IMR-90 (cell line): ENCODE data around the gene FSIP1. TPM values are rescaled to one million over a fixed set of nuclear protein-coding genes. Genes with fewer than 3 reads are reported as not detected.

Experiments
- ATAC-seq: fragments of 200-7000 bp; cut with Tn5 transposase; 2 replicates; pipeline ENCODE4 v1.9.1; 2020; ENCODE audit warnings: low read depth, mild to moderate bottlenecking, moderate library complexity
- BruUV-seq: library from RNA; stranded (reverse); fragments of 400-500 nt; replicated peaks from 2 replicates; lab custom pipeline; 2021; lab: Mats Ljungman, UMichigan
- CTCF ChIA-PET: fragments of 300-600 bp; formaldehyde crosslinking; extraction: SDS; loops from one replicate; lab custom pipeline; 2021; ENCODE audit warnings: antibody characterized with exemption; lab: Yijun Ruan, JAX
- POLR2A ChIA-PET: fragments of 300-600 bp; sonication (Branson Sonifier 250); formaldehyde crosslinking; loops from one replicate; lab custom pipeline; 2022; ENCODE audit warnings: antibody characterized with exemption; ENCODE audit not compliant: unreplicated experiment; lab: Charles Lee
- DNase-seq: peaks from one replicate; pipeline ENCODE4 v3.0.0; 2013
- H2AFZ ChIP-seq: replicated peaks from 2 replicates; pipeline ENCODE3; 2013; ENCODE audit warnings: low read length, mild to moderate bottlenecking; ENCODE audit not compliant: poor library complexity
- H2AK5ac ChIP-seq: 2 replicates; pipeline ENCODE4 v1.6.1; 2013; ENCODE audit warnings: low read depth, low read length, inconsistent platforms
- H2AK9ac ChIP-seq: replicated peaks from 2 replicates; pipeline ENCODE3; 2013; ENCODE audit warnings: mild to moderate bottlenecking, low read depth, low read length, moderate library complexity; ENCODE audit not compliant: poor library complexity
- H2BK120ac ChIP-seq: 2 replicates; pipeline ENCODE4 v1.6.1; 2013; ENCODE audit warnings: low read depth, low read length, inconsistent platforms
- H2BK15ac ChIP-seq: 3 replicates; pipeline ENCODE4 v1.6.1; 2013; ENCODE audit warnings: low read depth, low read length, inconsistent platforms
- H2BK20ac ChIP-seq: 2 replicates; pipeline ENCODE4 v1.6.1; 2013; ENCODE audit warnings: low read depth, mild to moderate bottlenecking, inconsistent platforms, low read length, moderate library complexity
- H2BK5ac ChIP-seq: 2 replicates; pipeline ENCODE4 v1.6.1; 2013; ENCODE audit warnings: mild to moderate bottlenecking, low read depth, low read length, inconsistent platforms; ENCODE audit not compliant: poor library complexity, severe bottlenecking
- H3K14ac ChIP-seq: replicated peaks from 2 replicates; pipeline ENCODE4 v1.6.1; 2013; ENCODE audit warnings: low read depth, low read length, inconsistent platforms
- H3K18ac ChIP-seq: 2 replicates; pipeline ENCODE4 v1.6.1; 2013; ENCODE audit warnings: low read depth, low read length, control low read depth
- H3K23ac ChIP-seq: 2 replicates; pipeline ENCODE4 v1.6.1; 2013; ENCODE audit warnings: low read depth, low read length, inconsistent platforms
- H3K27ac ChIP-seq: 2 replicates; pipeline ENCODE4 v1.5.1; 2013; ENCODE audit warnings: mild to moderate bottlenecking, control low read depth, low read length; ENCODE audit not compliant: insufficient read depth
- H3K27me3 ChIP-seq: 2 replicates; pipeline ENCODE4 v1.6.1; 2013; ENCODE audit warnings: low read length; ENCODE audit not compliant: control insufficient read depth, insufficient read depth
- H3K36me3 ChIP-seq: 2 replicates; pipeline ENCODE4 v1.6.1; 2013; ENCODE audit warnings: low read length, mixed read lengths; ENCODE audit not compliant: control insufficient read depth, insufficient read depth
- H3K4ac ChIP-seq: 2 replicates; pipeline ENCODE4 v1.6.1; 2013; ENCODE audit warnings: low read depth, low read length, inconsistent platforms
- H3K4me1 ChIP-seq: 2 replicates; pipeline ENCODE4 v1.6.1; 2013; ENCODE audit warnings: low read length, mixed read lengths; ENCODE audit not compliant: control insufficient read depth, insufficient read depth
- H3K4me2 ChIP-seq: 2 replicates; pipeline ENCODE4 v1.6.1; 2013; ENCODE audit warnings: low read depth, mild to moderate bottlenecking, control low read depth, low read length, moderate library complexity
- H3K4me3 ChIP-seq: 2 replicates; pipeline ENCODE4 v1.5.1; 2013; ENCODE audit warnings: low read depth, mild to moderate bottlenecking, control low read depth, low read length, moderate library complexity; ENCODE audit not compliant: insufficient read depth
- H3K56ac ChIP-seq: 2 replicates; pipeline ENCODE4 v1.6.1; 2013; ENCODE audit warnings: low read length, inconsistent platforms; ENCODE audit not compliant: insufficient read depth; ENCODE audit errors: extremely low read depth
- H3K79me1 ChIP-seq, 2 experiments: 2 replicates each; pipeline ENCODE4 v1.6.1; 2013; ENCODE audit warnings: low read length in 2 of 2, inconsistent platforms in 1 of 2, low read depth in 1 of 2
- H3K9ac ChIP-seq: 2 replicates; pipeline ENCODE4 v1.6.1; 2013; ENCODE audit warnings: low read depth, low read length, control low read depth
- H3K9me1 ChIP-seq: 2 replicates; pipeline ENCODE4 v1.6.1; 2013; ENCODE audit warnings: low read length, inconsistent platforms; ENCODE audit not compliant: insufficient read depth
- H3K9me3 ChIP-seq: 2 replicates; pipeline ENCODE4 v1.6.1; 2013; ENCODE audit warnings: low read length; ENCODE audit not compliant: control insufficient read depth, insufficient read depth
- H4K20me1 ChIP-seq: 2 replicates; pipeline ENCODE4 v1.6.1; 2013; ENCODE audit warnings: low read length, inconsistent platforms; ENCODE audit not compliant: insufficient read depth
- H4K5ac ChIP-seq: 2 replicates; pipeline ENCODE4 v1.6.1; 2013; ENCODE audit warnings: mild to moderate bottlenecking, low read depth, low read length, control low read depth
- H4K8ac ChIP-seq, 2 experiments: 2 replicates each; pipeline ENCODE4 v1.6.1; 2013; ENCODE audit warnings: low read depth in 2 of 2, low read length in 2 of 2, control low read depth in 1 of 2, inconsistent platforms in 1 of 2
- H4K91ac ChIP-seq: 2 replicates; pipeline ENCODE4 v1.6.1; 2013; ENCODE audit warnings: low read depth, low read length, inconsistent platforms; ENCODE audit not compliant: insufficient read depth
- BHLHE40 ChIP-seq: fragments of 150-350 bp; IDR thresholded peaks from 2 replicates; pipeline ENCODE4 v1.6.1; 2016; ENCODE audit warnings: mild to moderate bottlenecking, low read depth, low read length
- CEBPB ChIP-seq: IDR thresholded peaks from 2 replicates; pipeline ENCODE4 v1.6.1; 2012; ENCODE audit warnings: low read depth, low read length, improper control_type of control experiment
- CHD1 ChIP-seq: IDR thresholded peaks from 2 replicates; pipeline ENCODE4 v1.6.1; 2012; ENCODE audit warnings: low read depth, low read length, improper control_type of control experiment
- FOS ChIP-seq: fragments of 150-350 bp; IDR thresholded peaks from 2 replicates; pipeline ENCODE4 v1.6.1; 2016; ENCODE audit warnings: low read depth, low read length
- MAFK ChIP-seq: IDR thresholded peaks from 2 replicates; pipeline ENCODE4 v1.6.1; 2012; ENCODE audit warnings: low read depth, low read length, improper control_type of control experiment
- MAZ ChIP-seq: IDR thresholded peaks from 2 replicates; pipeline ENCODE4 v1.6.1; 2012; ENCODE audit warnings: low read depth, mild to moderate bottlenecking, low read length, improper control_type of control experiment, moderate library complexity, borderline replicate concordance
- MXI1 ChIP-seq: IDR thresholded peaks from 2 replicates; pipeline ENCODE4 v1.6.1; 2012; ENCODE audit warnings: low read depth, mild to moderate bottlenecking, low read length, moderate library complexity, borderline replicate concordance
- NFE2L2 ChIP-seq: fragments of 150-350 bp; IDR thresholded peaks from 2 replicates; pipeline ENCODE4 v1.6.1; 2016; ENCODE audit warnings: low read depth, mild to moderate bottlenecking, low read length
- POLR2A ChIP-seq: IDR thresholded peaks from 2 replicates; pipeline ENCODE4 v1.6.1; 2012; ENCODE audit warnings: mild to moderate bottlenecking, low read depth, low read length
- RAD21 ChIP-seq: IDR thresholded peaks from 2 replicates; pipeline ENCODE4 v1.6.1; 2012; ENCODE audit warnings: low read length, improper control_type of control experiment
- RCOR1 ChIP-seq: IDR thresholded peaks from 2 replicates; pipeline ENCODE4 v1.6.1; 2012; ENCODE audit warnings: mild to moderate bottlenecking, low read length, improper control_type of control experiment; ENCODE audit not compliant: insufficient replicate concordance
- RFX5 ChIP-seq: IDR thresholded peaks from 2 replicates; pipeline ENCODE4 v1.8.0; 2012; ENCODE audit warnings: low read depth, mild to moderate bottlenecking, low read length, moderate library complexity
- SMC3 ChIP-seq: fragments of 150-350 bp; IDR thresholded peaks from 2 replicates; pipeline ENCODE4 v1.6.1; 2016; ENCODE audit warnings: low read depth, mild to moderate bottlenecking, antibody characterized with exemption, low read length, moderate library complexity
- WGBS, 2 experiments: methylation state at CpG; one replicate each; pipeline versions ENCODE4 v1.1.5 to v1.1.7; 2013; ENCODE audit warnings: missing lambda C conversion rate in 2 of 2; ENCODE audit not compliant: insufficient read length in 1 of 2; ENCODE audit errors: extremely low coverage in 2 of 2; 5-methylcytosine and 5-hydroxymethylcytosine counted together
- dilution Hi-C: fragments of 300-500 bp; cut with HindIII; formaldehyde crosslinking; loops from one replicate; pipeline ENCODE4 v1.14.3; 2018; ENCODE audit warnings: low sequenced_read_pairs; ENCODE audit not compliant: unreplicated experiment
- in situ Hi-C: fragments of 300-500 bp; cut with MboI; formaldehyde crosslinking; loops from 3 replicates; pipeline ENCODE4 v1.14.3; 2019; ENCODE audit warnings: low sequenced_read_pairs, inconsistent platforms, mixed read lengths
- intact Hi-C: fragments of 100-400 bp; cut with micrococcal nuclease; formaldehyde crosslinking; loops from 2 replicates; pipeline ENCODE4 v1.10.0; 2022
- polyA plus RNA-seq, 3 experiments: library from polyadenylated mRNA; depleted of rRNA; stranded (reverse); fragments of >200 nt; gene quantifications; 2 replicates each; pipeline ENCODE4 v1.2.3, GENCODE V29; 2012; ENCODE audit warnings: low replicate concordance in 1 of 3
- total RNA-seq: library from RNA; depleted of rRNA; stranded (reverse); fragments of >200 nt; gene quantifications from 2 replicates; pipeline ENCODE4 v1.2.3, GENCODE V29; 2012
- TF ChIP-seq, protein P1 (sequence below): fragments of 150-350 bp; IDR thresholded peaks from 2 replicates; pipeline ENCODE4 v1.6.1; 2016; ENCODE audit warnings: low read depth, mild to moderate bottlenecking, low read length, moderate library complexity, borderline replicate concordance
- TF ChIP-seq, protein P2 (sequence below): fragments of 150-350 bp; IDR thresholded peaks from 2 replicates; pipeline ENCODE4 v1.6.1; 2017; ENCODE audit warnings: mild to moderate bottlenecking, antibody characterized with exemption, low read length, low read depth
- TF ChIP-seq, protein P3 (sequence below): conservative IDR thresholded peaks from 2 replicates; pipeline ENCODE4 v1.5.1; 2012; ENCODE audit warnings: mild to moderate bottlenecking, low read depth, low read length, improper control_type of control experiment

Gene FSIP1
- total and polyA plus RNA-seq, 2 of the 4 experiments (the other 2 are of a cell fraction): 0.10 to 0.18 TPM

DNA sequence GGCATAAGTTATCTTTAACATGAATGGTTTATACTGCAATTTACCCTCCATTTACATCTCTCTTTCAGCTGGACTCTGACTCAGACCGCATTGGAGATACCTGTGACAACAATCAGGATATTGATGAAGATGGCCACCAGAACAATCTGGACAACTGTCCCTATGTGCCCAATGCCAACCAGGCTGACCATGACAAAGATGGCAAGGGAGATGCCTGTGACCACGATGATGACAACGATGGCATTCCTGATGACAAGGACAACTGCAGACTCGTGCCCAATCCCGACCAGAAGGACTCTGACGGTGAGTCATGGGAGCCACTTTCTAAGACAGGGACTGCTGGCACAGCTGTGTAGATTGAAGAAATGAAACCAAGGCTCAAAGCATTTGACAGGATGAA lies 190.1 kb downstream of the FSIP1 start:
- peaks cover 68% of the 10 kb centered on the region for H3K36me3 ChIP-seq
- ChIA-PET POLR2A (no interaction called here), CTCF (interaction anchor here (0.6 kb wide), 1 partner anchor 453 kb away, joined by 3 read pairs; no protein-coding TSS in a partner anchor)
- no peak overlapping the region for H2BK120ac ChIP-seq
- no peak overlapping the region for H4K5ac ChIP-seq
- peaks cover 0 to 64% of the 10 kb centered on the region in 2 experiments; a peak in 2 of 4 replicates for H3K79me1 ChIP-seq
- no peak for ATAC-seq
- TF ChIP-seq CHD1: peak; percentile 59; the same call in 1 of the 2 replicates
- TF ChIP-seq MAZ: 0 out of 2 replicates have a peak, but pooled peaks have one; percentile 7
- no peak for TF ChIP-seq FOS
- TF ChIP-seq BHLHE40: no peak
- no peak for TF ChIP-seq RCOR1
- TF ChIP-seq RFX5: no peak
- TF ChIP-seq NFE2L2: no peak
- TF ChIP-seq, protein P1, sequence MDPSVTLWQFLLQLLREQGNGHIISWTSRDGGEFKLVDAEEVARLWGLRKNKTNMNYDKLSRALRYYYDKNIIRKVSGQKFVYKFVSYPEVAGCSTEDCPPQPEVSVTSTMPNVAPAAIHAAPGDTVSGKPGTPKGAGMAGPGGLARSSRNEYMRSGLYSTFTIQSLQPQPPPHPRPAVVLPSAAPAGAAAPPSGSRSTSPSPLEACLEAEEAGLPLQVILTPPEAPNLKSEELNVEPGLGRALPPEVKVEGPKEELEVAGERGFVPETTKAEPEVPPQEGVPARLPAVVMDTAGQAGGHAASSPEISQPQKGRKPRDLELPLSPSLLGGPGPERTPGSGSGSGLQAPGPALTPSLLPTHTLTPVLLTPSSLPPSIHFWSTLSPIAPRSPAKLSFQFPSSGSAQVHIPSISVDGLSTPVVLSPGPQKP: no peak
- no peak for TF ChIP-seq RAD21
- TF ChIP-seq MAFK: no peak
- no peak; the same call in 1 of the 2 replicates for TF ChIP-seq POLR2A
- TF ChIP-seq, protein P2, sequence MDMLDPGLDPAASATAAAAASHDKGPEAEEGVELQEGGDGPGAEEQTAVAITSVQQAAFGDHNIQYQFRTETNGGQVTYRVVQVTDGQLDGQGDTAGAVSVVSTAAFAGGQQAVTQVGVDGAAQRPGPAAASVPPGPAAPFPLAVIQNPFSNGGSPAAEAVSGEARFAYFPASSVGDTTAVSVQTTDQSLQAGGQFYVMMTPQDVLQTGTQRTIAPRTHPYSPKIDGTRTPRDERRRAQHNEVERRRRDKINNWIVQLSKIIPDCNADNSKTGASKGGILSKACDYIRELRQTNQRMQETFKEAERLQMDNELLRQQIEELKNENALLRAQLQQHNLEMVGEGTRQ: 0 out of 2 replicates have a peak, but pooled peaks have one; percentile 24
- TF ChIP-seq MXI1: no peak
- TF ChIP-seq, protein P3, sequence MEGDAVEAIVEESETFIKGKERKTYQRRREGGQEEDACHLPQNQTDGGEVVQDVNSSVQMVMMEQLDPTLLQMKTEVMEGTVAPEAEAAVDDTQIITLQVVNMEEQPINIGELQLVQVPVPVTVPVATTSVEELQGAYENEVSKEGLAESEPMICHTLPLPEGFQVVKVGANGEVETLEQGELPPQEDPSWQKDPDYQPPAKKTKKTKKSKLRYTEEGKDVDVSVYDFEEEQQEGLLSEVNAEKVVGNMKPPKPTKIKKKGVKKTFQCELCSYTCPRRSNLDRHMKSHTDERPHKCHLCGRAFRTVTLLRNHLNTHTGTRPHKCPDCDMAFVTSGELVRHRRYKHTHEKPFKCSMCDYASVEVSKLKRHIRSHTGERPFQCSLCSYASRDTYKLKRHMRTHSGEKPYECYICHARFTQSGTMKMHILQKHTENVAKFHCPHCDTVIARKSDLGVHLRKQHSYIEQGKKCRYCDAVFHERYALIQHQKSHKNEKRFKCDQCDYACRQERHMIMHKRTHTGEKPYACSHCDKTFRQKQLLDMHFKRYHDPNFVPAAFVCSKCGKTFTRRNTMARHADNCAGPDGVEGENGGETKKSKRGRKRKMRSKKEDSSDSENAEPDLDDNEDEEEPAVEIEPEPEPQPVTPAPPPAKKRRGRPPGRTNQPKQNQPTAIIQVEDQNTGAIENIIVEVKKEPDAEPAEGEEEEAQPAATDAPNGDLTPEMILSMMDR: no peak
- TF ChIP-seq SMC3: no peak
- TF ChIP-seq CEBPB: no peak
- no peaks in the 10 kb centered on the region for H3K27me3 ChIP-seq
- H3K4me2 ChIP-seq: peak overlapping the region; percentile 7; the same call in 1 of the 2 replicates
- no peak overlapping the region for H4K91ac ChIP-seq
- DNase-seq: peak; percentile 59
- dilution Hi-C loops: no loop called here
- no peak overlapping the region for H4K8ac ChIP-seq
- H3K9ac ChIP-seq: no peak overlapping the region
- intact Hi-C loops: no loop called here
- H2AFZ ChIP-seq: peak overlapping the region; percentile 74
- peaks cover 14% of the 10 kb centered on the region for H3K9me1 ChIP-seq
- no TSS peak for BruUV-seq
- peaks cover 94% of the 10 kb centered on the region for H4K20me1 ChIP-seq
- no peak overlapping the region for H3K23ac ChIP-seq
- no peaks in the 10 kb centered on the region; the same call in 1 of the 2 replicates for H3K4me1 ChIP-seq
- no peak overlapping the region for H2AK5ac ChIP-seq
- peak overlapping the region; percentile 83 for H2AK9ac ChIP-seq
- no peak overlapping the region for H3K56ac ChIP-seq
- no peak overlapping the region for H3K4me3 ChIP-seq
- no peak overlapping the region for H2BK5ac ChIP-seq
- no peak overlapping the region for H3K27ac ChIP-seq
- WGBS, 2 experiments: 58% methylated on average over 3 of the region's 6 CpGs; no CpG with 5 or more reads in 1 of the 2 experiments
- no peaks in the 10 kb centered on the region for H3K9me3 ChIP-seq
- no peak overlapping the region for H2BK20ac ChIP-seq
- no peak overlapping the region for H3K4ac ChIP-seq
- H3K14ac ChIP-seq: no peak overlapping the region; the same call in 1 of the 2 replicates
- H2BK15ac ChIP-seq: no peak overlapping the region
- no peak overlapping the region for H3K18ac ChIP-seq
- in situ Hi-C loops: no loop called here
